ENCODE results near the gene ANO10.
"Not testable (repeated sequence)": the region's sequence is repeated elsewhere in the genome, so short reads cannot be mapped to it uniquely, and the experiment has no call there.

The ANO10 gene

GRCh38 chr3:43369404-43370292, 252.2 kb downstream of the ANO10 start:
- no peak for DNase-seq

DNA sequence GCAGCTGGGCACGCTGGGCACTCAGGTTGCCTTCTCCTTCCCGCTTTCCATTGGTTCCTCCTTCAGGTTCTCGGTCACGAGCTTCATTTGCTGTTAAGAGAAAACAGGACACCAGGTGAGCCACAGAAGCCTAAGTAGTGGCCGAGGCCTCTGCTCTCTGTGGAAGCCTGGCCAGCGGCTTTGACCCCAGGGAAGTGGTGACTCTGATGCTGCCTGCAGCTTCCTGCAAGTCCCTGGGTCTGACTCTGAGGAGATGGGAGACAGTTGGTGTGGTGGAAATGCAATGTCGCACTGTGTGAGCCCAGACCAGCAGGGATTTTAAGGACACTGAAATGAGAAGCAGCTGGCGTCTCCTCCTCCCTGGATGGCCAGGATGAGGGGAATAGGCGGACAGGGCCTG, 254.9 kb downstream of the ANO10 start:
- no peak for DNase-seq

DNA sequence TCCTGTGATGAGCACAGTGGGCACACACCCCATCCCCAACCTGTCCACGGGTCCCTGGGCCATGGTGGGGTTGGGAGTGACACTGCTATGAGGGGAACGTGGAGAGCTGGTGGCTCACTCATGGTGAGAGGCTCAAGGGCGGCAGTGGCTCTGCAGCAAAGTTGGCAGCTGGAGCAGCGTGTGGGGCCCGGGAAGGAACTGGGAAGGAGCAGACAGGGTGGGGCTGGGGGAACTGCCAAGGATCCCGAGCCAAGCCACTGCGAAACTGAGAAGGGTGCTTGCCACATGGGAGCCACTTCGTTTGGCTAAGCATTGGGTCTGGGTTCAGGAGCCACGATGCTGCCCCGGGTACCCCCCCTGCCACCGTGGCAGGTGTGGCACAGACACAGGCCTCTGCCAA, 255.3 kb downstream of the ANO10 start:
- DNase-seq = no peak

DNA sequence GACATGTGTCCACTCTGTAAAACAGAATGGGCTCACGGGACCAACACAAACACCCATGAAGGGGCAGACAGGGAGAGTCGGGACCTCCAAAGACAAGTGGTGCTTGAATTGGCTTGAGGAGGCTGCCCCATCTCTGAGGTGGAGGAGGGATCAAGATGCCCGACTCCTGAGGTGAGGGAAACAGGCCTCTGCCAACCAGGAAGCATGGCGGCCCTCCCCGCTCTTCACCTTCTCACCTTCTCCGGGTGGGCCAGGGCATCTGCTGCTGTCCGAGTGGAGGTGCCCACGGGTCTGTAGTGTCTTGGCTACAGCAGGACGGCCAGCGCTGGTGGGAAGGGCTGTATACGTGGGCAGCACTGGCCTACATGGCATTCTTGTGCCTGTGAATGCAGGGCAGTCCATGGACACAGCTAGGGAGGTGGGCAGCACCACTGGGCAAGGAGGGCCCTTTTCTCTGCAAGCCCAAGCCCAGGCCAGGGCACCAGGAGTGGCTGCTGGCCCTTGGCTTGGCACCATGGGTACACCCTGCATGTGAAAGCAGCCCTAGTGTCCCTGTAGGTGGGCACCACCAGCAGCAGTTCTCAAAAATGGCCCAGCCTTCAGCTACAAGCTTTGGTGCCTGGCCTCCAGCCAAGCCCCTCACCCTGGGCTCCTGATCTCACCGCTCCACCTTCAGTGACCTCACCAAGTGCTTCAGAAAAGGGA, 256.1 kb downstream of the ANO10 start:
- DNase-seq = no peak

- no peak for DNase-seq
Observed at GRCh38 chr3:43364926-43365325, 256.9 kb downstream of the ANO10 start.

DNA sequence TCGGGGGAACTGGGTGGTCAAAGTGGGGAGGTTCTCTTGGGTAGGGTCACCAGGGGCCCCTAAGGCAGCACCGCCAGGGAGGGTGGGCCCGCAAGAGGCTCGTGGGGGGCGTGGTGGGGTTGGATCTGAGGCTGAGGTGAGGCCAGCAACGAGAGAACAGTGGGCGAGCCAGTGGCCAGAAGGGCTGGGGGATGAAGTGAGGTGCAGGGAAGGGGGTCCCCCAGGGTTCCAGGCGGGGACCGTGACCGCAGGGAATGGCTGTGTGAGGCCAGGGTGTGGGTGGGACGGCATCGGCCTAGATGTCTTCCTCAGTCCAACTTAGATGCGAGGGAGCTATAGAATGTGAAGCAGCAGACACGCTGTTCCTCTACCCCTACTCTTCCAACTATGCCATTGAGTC, 257.3 kb downstream of the ANO10 start:
- no peak for DNase-seq

DNA sequence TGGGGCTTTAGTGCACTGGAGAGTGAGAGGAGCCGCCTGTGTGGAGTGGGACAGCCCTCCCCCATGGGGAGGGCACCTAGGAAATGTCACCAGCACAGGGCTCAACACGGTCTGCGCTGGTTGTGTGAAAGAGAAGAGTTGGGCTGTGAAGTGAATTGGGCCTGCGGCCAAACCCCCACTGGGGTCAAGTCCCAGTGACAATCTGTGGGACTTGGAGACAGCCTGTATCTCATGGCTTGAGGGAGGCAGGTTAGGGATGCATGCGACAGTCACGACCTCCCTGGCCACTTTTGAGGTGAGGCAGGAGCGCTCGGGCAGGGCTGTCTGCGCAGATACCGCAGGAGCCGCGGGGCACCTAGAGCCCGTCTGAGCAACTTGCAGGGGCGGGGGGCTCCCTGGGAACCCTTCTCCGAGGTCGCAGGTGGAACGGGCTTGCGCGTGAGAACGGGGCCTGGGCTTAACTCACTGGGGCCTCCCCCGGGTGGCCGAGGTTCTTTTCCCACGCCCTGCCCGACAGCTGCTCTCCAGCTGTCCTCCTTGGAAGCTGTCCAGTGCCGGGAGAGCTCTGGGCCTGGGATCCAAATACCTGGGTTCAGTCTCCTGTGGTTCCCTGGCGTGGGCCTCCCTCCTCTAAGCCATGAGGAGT, 258.1 kb downstream of the ANO10 start:
- no peak for DNase-seq

DNA sequence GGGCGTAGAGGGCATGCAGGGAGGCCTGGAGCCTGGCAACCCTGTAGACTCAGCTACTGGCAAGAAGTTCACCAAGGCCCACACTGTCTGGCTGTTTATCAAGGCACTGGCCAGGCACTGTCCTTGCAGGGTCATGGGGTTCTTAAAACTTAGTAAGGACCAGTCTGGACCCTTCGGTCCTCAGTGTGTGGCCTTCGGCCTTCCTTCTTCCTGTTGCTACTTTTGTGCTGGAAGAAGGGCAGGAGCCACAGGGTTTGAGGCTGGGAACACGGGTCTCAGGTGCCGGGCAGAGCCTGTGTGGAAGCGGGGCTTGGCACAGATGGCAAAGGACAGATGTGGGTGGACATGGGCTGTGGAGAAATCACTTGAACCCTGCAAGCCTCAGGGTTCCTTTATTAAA, 258.9 kb downstream of the ANO10 start:
- DNase-seq = no peak

- no peak for DNase-seq
Observed at GRCh38 chr3:43362183-43362582, 259.6 kb downstream of the ANO10 start.

GRCh38 chr3:43361077-43361476, 260.7 kb downstream of the ANO10 start:
- DNase-seq = no peak

DNA sequence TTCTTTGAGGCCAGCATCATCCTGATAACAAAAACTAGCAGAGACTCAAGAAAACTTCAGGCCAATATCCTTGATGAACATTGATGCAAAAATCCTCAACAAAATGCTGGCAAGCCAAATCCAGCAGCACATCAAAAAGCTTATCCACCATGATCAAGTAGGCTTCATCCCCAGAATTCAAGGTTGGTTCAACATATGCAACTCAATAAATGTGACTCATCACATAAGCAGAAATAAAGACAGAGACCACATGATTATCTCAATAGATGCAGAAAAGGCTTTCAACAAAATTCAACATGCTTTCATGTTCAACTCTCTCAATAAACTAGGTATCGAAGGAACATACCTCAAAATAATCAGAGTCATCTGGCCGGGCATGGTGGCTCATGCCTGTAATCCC, 265.8 kb downstream of the ANO10 start:
- DNase-seq = not testable (repeated sequence)

- DNase-seq = no peak
Observed at GRCh38 chr3:43353923-43354670, 267.7 kb downstream of the ANO10 start.

GRCh38 chr3:43353393-43353792, 268.4 kb downstream of the ANO10 start:
- DNase-seq = no peak

- no peak for DNase-seq
Observed at GRCh38 chr3:43349716-43350115, 272.1 kb downstream of the ANO10 start.

- no peak for DNase-seq
Observed at GRCh38 chr3:43348852-43349574, 272.8 kb downstream of the ANO10 start.

DNA sequence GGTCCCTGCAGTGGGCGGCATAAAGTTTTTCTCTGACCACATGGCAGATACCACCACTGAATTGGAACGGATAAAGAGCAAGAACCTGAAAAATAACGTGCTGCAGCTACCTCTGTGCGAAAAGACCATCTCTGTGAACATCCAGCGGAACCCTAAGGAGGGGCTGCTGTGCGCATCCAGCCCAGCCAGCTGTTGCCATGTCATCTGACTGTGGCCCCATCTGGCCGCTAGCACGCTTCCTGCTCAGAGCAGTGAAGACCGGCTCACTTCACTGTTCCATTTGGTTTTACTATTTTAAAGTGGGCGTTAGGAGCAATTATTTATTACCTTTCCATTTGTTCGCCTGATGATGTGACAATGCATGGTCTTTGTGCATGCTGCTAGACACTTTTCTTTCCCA, 273.5 kb downstream of the ANO10 start:
- DNase-seq = no peak

GRCh38 chr3:43347774-43348173, 274.0 kb downstream of the ANO10 start:
- DNase-seq = no peak

DNA sequence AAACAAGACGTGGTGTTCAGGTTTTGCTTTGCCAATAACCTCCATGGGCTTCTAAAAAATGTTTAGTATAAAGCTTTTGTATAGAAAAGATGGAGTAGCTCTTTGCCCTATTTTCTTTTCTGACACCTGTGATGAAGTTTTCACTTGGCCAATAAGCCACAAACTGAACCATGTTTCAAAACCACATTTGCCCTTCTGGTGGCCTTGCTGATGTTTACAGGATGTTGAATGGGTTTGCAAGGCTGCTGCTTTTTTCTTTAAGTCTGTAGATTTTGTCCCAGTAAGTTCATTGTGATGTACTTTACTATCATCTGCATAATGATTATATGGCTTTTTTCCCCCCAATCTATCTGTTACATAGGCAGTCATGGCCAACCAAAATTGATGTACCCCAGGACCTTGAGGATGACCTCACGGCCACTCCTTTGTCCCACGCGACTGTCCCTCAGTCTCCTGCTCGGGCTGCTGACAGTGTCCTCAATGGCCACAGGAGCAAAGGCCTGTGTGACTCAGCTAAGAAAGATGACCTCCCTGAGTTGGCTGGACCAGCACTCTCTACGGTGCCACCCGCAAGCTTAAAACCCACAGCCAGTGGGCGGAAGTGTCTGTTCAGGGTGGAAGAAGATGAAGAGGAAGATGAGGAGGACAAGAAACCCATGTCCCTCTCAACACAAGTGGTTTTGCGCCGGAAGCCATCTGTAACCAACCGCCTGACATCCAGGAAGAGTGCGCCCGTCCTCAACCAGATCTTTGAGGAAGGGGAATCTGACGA, 274.6 kb downstream of the ANO10 start:
- peak; percentile 75 for DNase-seq

DNA sequence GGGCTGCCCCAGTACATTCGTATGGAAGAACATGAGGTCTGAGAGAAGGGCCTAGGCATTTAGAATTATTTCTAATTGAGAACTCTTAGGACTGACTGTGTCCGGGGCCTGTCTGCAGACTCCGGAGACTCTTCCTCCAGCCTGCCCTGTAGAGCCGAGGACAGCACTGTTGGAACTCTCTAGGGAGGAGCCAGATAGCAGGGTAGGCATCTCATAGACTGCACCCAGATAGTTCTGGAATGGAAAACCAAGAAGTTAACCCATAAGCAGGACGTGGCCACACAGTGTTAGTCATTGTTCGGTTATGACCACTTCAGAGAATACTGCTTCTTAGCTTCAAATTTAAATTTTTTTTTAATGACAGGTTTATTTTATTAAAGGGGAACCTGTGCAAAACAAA, 275.9 kb downstream of the ANO10 start:
- DNase-seq = no peak

DNA sequence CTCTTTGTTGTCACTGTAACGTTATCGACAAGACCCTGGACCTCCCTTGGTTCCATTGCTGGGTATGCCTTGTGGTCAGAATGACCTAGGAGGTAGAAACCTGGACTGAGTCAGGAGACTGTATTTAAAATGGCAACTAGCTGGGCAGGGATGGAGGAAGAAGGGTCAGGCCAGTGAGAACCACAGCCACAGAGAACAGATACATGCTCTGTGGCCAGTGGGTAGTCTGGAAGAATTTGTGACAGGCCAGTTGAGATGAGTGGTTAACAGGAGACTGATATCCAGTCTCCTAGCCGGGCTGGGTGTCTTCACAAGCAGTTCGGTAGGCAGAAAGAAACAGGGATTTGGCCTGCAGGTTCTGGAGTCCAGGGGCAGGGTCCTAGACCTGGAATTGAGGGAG, 276.6 kb downstream of the ANO10 start:
- no peak for DNase-seq

DNA sequence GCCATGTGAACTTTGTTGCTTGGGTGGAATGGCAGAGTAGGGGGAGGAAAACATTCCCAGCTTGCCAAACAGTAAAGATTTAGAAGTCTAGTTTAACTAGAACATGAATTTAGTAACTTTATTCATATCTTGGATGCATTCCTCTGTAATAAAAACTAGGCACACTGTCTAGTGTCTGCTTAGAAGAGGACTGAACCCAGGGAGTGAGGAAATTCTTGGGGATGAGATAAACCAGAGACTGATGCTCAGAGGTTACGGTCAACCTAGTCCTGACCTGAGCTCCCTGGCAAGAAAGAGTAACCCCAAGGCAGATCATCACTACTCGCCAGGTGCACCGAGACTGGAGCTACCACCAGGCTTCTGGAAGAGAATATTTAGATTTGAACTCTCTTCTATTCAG, 277.3 kb downstream of the ANO10 start:
- DNase-seq = no peak

GRCh38 chr3:43343815-43344214, 278.0 kb downstream of the ANO10 start:
- DNase-seq = no peak

All from CD4-positive, alpha-beta T cell treated with Interleukin-10 for 1 hour (primary cell).